A673 (cell line): ENCODE results near the gene MGST3.

Experiments used
- CTCF ChIP-seq: fragments of 300-800, 200-600 bp; sonication (generic); conservative IDR thresholded peaks from 2 replicates; pipeline ENCODE4 v1.5.1; 2017; ENCODE audit warnings: low read depth, mild to moderate bottlenecking, antibody characterized with exemption, low read length, moderate library complexity, mixed read lengths
- EZH2 ChIP-seq: fragments of 200-600 bp; sonication (generic); IDR thresholded peaks from 2 replicates; pipeline ENCODE4 v1.6.1; 2017; ENCODE audit warnings: borderline replicate concordance, low read depth, mild to moderate bottlenecking, mixed read lengths, antibody characterized with exemption, low read length; ENCODE audit not compliant: poor library complexity, severe bottlenecking

GRCh38 chr1:165686121-165686970 is 55.3 kb downstream of the MGST3 start:
- peak; percentile 58 for TF ChIP-seq CTCF
- no peak for TF ChIP-seq EZH2
